Central memory CD8-positive, alpha-beta T cell (primary cell): ENCODE results near the gene NBEAL1.
A peak's percentile ranks its signal among the peaks of the same experiment; 100 is the strongest.
"Not testable (repeated sequence)": the region's sequence is repeated elsewhere in the genome, so short reads cannot be mapped to it uniquely, and the experiment has no call there.

ENCODE experiments used
- ATAC-seq: fragments of 150-1000 bp; cut with Tn5 transposase; replicated peaks from 2 replicates; pipeline ENCODE4 v1.10.0; 2022; ENCODE audit warnings: mild to moderate bottlenecking, moderate FRiP score, moderate number of reproducible peaks; ENCODE audit not compliant: poor library complexity, severe bottlenecking; ENCODE audit errors: extremely low read depth
- DNase-seq, 2 donors: peaks; one replicate each; pipeline ENCODE4 v3.0.0; 2021; ENCODE audit warnings: low spot score in 2 of 2
- H3K27ac Mint-ChIP-seq: one replicate; pipeline ENCODE4 v1.8.0; 2022; ENCODE audit warnings: low read depth, mild to moderate bottlenecking, moderate library complexity, mixed read lengths
- H3K27me3 Mint-ChIP-seq: one replicate; pipeline ENCODE4 v1.8.0; 2022; ENCODE audit warnings: mixed read lengths
- H3K36me3 Mint-ChIP-seq: one replicate; pipeline ENCODE4 v1.8.0; 2022; ENCODE audit warnings: mild to moderate bottlenecking, moderate library complexity, mixed read lengths; ENCODE audit not compliant: insufficient read depth
- H3K4me1 Mint-ChIP-seq: one replicate; pipeline ENCODE4 v1.8.0; 2022; ENCODE audit warnings: mixed read lengths
- H3K4me3 Mint-ChIP-seq: one replicate; pipeline ENCODE4 v1.8.0; 2022; ENCODE audit warnings: mild to moderate bottlenecking, moderate library complexity, mixed read lengths
- H3K9me3 Mint-ChIP-seq: one replicate; pipeline ENCODE4 v1.8.0; 2022; ENCODE audit warnings: mixed read lengths

The NBEAL1 gene

DNA sequence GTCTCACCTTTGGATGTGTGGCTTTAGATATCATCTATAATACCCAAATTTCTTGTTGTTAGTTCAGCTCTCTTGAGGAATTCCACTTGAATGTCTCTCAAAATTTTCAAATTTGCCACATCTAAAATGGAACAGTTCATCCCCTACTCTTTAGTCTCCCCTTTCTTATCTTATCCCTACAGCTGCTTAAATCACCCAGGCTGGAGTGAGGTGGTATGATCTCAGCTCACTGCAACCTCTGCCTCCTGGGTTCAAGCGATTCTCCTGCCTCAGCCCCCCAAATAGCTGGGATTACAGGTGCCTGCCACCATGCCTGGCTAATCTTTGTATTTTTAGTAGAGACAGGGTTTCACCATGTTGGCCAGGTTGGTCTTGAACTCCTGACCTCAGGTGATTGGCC, 71.7 kb downstream of the NBEAL1 start:
- not testable (repeated sequence) for ATAC-seq, H3K4me3 Mint-ChIP-seq, DNase-seq, H3K4me1 Mint-ChIP-seq, H3K27me3 Mint-ChIP-seq, H3K36me3 Mint-ChIP-seq, H3K9me3 Mint-ChIP-seq
- peak overlapping the region; percentile 29 for H3K27ac Mint-ChIP-seq

DNA sequence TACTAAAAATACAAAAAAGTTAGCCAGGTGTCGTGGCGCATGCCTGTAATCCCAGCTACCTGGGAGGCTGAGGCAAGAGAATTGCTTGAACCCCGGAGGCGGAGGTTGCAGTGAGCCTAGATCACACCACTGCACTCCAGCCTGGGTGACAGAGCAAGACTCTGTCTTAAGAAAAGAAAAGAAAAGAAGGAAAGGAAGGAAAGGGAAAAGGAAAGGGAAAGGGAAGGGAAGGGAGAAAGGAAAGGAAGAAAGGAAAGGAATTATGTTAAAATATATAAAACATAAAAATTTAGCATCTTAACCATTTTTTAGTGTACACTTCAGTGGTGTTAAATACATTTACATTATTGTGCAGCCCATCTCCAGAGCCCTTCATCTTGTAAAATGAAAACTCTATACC, 76.0 kb downstream of the NBEAL1 start:
- H3K27ac Mint-ChIP-seq, H3K4me1 Mint-ChIP-seq, H3K9me3 Mint-ChIP-seq, ATAC-seq, DNase-seq, H3K4me3 Mint-ChIP-seq, H3K27me3 Mint-ChIP-seq, H3K36me3 Mint-ChIP-seq: not testable (repeated sequence)

- ATAC-seq: no peak
- H3K4me1 Mint-ChIP-seq: no peaks in the 10 kb centered on the region
- H3K36me3 Mint-ChIP-seq: no peaks in the 10 kb centered on the region
- H3K9me3 Mint-ChIP-seq: no peaks in the 10 kb centered on the region
- H3K27me3 Mint-ChIP-seq: no peaks in the 10 kb centered on the region
- H3K4me3 Mint-ChIP-seq: no peak overlapping the region
- DNase-seq: no peak
- no peak overlapping the region for H3K27ac Mint-ChIP-seq
These were observed 83.1 kb downstream of the NBEAL1 start for GRCh38 chr2:203097735-203098134.

DNA sequence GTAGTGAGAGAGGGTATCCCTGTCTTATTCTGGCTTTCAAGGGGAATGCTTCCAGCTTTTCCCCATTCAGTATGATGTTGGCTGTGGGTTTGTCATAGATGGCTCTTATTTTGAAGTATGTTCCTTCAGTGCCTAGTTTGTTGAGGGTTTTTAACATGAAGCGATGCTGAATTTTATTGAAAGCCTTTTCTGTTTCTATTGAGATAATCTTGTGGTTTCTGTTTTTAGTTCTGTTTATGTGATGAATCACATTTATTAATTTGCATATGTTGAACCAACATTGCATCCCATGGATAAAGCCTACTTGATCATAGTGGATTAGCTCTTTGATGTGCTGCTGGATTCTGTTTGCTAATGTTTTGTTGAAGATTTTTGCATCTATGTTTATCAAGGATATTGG, 87.7 kb downstream of the NBEAL1 start:
- DNase-seq, H3K4me1 Mint-ChIP-seq, H3K27me3 Mint-ChIP-seq, H3K36me3 Mint-ChIP-seq, ATAC-seq, H3K4me3 Mint-ChIP-seq, H3K27ac Mint-ChIP-seq: not testable (repeated sequence)
- H3K9me3 Mint-ChIP-seq: peaks cover 15% of the 10 kb centered on the region

DNA sequence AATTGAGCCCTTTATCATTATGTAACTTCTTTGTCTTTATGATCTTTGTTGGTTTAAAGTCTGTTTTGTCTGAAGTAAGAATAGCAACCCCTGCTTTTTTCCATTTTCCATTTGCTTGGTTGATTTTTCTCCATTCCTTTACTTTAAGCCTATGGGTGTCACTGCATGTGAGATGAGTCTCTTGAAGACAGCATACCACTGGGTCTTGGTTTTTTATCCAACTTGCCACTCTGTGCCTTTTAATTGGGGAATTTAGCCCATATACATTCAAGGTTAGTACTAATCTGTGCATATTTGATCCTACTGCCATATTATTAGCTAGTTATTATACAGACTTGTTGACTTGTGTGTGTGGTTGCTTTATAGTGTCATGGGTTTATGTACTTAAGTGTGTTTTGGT, 89.6 kb downstream of the NBEAL1 start:
- DNase-seq (no peak), ATAC-seq (no peak)
- Mint-ChIP-seq H3K27me3 (no peaks in the 10 kb centered on the region), H3K4me1 (no peaks in the 10 kb centered on the region), H3K36me3 (peaks cover 3% of the 10 kb centered on the region), H3K9me3 (peaks cover 15% of the 10 kb centered on the region), H3K27ac (no peak overlapping the region), H3K4me3 (no peak overlapping the region)

DNA sequence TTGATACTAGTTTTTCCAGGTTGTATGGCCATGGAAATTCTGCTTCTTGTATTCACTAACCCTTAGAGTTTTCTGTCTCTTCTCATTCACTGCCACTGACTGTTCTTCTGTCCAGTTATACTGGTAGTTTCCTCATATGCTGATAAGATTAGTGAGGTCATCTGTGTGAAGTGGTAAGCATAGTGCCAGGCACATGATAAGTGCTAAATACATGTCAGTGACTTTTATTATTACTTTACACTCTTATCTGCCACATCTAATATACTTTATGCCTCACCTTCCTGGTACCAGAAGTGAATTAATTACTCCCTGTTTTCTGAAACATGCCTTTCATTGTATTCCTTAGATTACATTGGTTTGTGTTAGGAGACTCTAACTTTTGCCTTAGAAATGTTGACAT, 91.3 kb downstream of the NBEAL1 start:
- Mint-ChIP-seq H3K36me3 (peaks cover 3% of the 10 kb centered on the region), H3K9me3 (peaks cover 15% of the 10 kb centered on the region), H3K4me3 (no peak overlapping the region), H3K27me3 (no peaks in the 10 kb centered on the region), H3K4me1 (no peaks in the 10 kb centered on the region), H3K27ac (no peak overlapping the region)
- ATAC-seq (no peak), DNase-seq (no peak)

DNA sequence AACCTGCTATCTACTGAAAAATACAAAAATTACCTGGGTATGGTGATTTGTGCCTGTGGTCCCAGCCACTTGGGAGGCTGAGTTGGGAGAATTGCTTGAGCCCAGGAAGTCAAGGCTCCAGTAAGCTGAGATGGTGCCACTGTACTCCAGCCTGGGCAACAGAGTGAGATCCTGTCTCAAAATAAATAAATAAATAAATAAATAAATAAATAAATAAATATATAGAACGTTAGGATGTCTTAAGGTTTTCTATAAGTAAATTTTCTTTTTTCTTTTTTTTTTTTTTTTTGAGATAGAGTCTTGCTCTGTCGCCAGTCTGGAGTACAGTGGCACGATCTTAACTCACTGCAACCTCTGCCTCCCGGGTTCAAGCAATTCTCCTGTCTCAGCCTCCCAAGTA, 95.8 kb downstream of the NBEAL1 start:
- not testable (repeated sequence) for H3K4me1 Mint-ChIP-seq, H3K27ac Mint-ChIP-seq, H3K4me3 Mint-ChIP-seq, H3K9me3 Mint-ChIP-seq, DNase-seq, ATAC-seq, H3K27me3 Mint-ChIP-seq
- peaks cover 12% of the 10 kb centered on the region for H3K36me3 Mint-ChIP-seq

DNA sequence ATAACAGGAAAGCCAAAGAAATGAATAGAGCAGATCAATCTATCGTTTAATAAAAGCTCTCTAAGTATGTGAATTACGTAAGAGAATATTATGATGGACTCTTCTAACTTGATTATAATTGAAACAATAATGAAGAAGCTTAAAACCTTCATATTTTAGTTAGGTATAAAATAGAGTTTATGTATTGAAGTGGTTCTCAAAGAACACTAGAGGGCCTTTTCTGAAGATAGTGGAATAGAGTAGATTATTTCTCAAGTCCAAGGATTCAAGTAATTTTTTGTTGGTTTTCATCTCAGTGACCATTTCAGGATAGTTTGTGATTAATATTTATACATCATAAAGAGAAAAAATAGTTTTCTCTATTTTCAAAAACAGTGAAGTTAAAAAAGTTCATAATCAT, 97.7 kb downstream of the NBEAL1 start:
- Mint-ChIP-seq H3K36me3 (peaks cover 18% of the 10 kb centered on the region), H3K9me3 (no peaks in the 10 kb centered on the region), H3K4me1 (no peaks in the 10 kb centered on the region), H3K27ac (no peak overlapping the region), H3K27me3 (no peaks in the 10 kb centered on the region), H3K4me3 (no peak overlapping the region)
- no peak for DNase-seq
- ATAC-seq: no peak

GRCh38 chr2:203115201-203115700, 100.6 kb downstream of the NBEAL1 start:
- ATAC-seq, H3K4me3 Mint-ChIP-seq, DNase-seq, H3K27me3 Mint-ChIP-seq, H3K27ac Mint-ChIP-seq, H3K9me3 Mint-ChIP-seq, H3K4me1 Mint-ChIP-seq: not testable (repeated sequence)
- H3K36me3 Mint-ChIP-seq: peaks cover 16% of the 10 kb centered on the region

- ATAC-seq: no peak
These were observed 107.8 kb downstream of the NBEAL1 start for GRCh38 chr2:203122317-203122986.

GRCh38 chr2:203126996-203127395, 112.3 kb downstream of the NBEAL1 start:
- no peaks in the 10 kb centered on the region for H3K9me3 Mint-ChIP-seq
- no peaks in the 10 kb centered on the region for H3K27me3 Mint-ChIP-seq
- no peak overlapping the region for H3K27ac Mint-ChIP-seq
- peaks cover 13% of the 10 kb centered on the region for H3K36me3 Mint-ChIP-seq
- H3K4me1 Mint-ChIP-seq: no peaks in the 10 kb centered on the region
- DNase-seq (no peak), ATAC-seq (no peak)
- H3K4me3 Mint-ChIP-seq: no peak overlapping the region

More at GRCh38 chr2:203122317-203122986, 107.8 kb downstream of the NBEAL1 start:
- H3K4me3 Mint-ChIP-seq: no peak overlapping the region
- H3K27ac Mint-ChIP-seq: no peak overlapping the region
- H3K9me3 Mint-ChIP-seq: no peaks in the 10 kb centered on the region
- H3K4me1 Mint-ChIP-seq: no peaks in the 10 kb centered on the region
- no peaks in the 10 kb centered on the region for H3K27me3 Mint-ChIP-seq
- H3K36me3 Mint-ChIP-seq: peaks cover 3% of the 10 kb centered on the region
- no peak for DNase-seq

DNA sequence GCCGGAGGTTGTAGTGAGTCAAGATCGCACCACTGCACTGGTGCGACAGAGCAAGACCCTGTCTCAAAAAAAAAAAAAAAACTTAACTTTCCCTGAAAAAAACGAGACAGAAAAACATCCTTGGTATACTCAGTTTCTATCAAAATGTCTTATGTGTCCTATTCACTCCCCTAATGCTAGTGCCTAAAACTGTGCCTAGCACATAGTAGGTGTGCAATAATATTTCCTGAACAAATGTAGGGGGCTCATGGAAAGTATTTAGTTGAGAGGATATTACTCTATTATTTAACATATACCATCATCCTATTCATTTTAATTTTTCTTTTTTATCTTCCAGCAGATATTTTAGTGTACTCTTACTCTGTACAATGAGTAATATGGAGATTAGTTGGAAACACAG, 120.4 kb downstream of the NBEAL1 start:
- no peaks in the 10 kb centered on the region for H3K9me3 Mint-ChIP-seq
- no peak overlapping the region for H3K4me3 Mint-ChIP-seq
- H3K36me3 Mint-ChIP-seq: peaks cover 4% of the 10 kb centered on the region
- H3K4me1 Mint-ChIP-seq: no peaks in the 10 kb centered on the region
- ATAC-seq (no peak), DNase-seq (no peak)
- no peaks in the 10 kb centered on the region for H3K27me3 Mint-ChIP-seq
- H3K27ac Mint-ChIP-seq: no peak overlapping the region

GRCh38 chr2:203143391-203143790, 128.7 kb downstream of the NBEAL1 start:
- Mint-ChIP-seq H3K9me3 (no peaks in the 10 kb centered on the region), H3K4me1 (no peaks in the 10 kb centered on the region), H3K27ac (no peak overlapping the region), H3K36me3 (no peaks in the 10 kb centered on the region), H3K4me3 (no peak overlapping the region), H3K27me3 (no peaks in the 10 kb centered on the region)
- no peak for DNase-seq
- ATAC-seq: no peak
